ENCODE measurements around the gene RGS6.

The RGS6 gene

GRCh38 chr14:72583316-72584272, 651.4 kb downstream of the RGS6 start:
- Histone ChIP-seq H3K4me3 (ENCODE audit: low read depth, low read length) (no peak overlapping the region), H3K36me3 (replicated peaks) (no peaks in the 10 kb centered on the region), H3K27ac (no peak overlapping the region), H3K27me3 (replicated peaks) (no peaks in the 10 kb centered on the region)
- no peak for DNase-seq
- in situ Hi-C loops (cut with HindIII; ENCODE audit: low pct_ligation_motif_present, low sequenced_read_pairs), result no loop called here
- TF ChIP-seq, protein P1, sequence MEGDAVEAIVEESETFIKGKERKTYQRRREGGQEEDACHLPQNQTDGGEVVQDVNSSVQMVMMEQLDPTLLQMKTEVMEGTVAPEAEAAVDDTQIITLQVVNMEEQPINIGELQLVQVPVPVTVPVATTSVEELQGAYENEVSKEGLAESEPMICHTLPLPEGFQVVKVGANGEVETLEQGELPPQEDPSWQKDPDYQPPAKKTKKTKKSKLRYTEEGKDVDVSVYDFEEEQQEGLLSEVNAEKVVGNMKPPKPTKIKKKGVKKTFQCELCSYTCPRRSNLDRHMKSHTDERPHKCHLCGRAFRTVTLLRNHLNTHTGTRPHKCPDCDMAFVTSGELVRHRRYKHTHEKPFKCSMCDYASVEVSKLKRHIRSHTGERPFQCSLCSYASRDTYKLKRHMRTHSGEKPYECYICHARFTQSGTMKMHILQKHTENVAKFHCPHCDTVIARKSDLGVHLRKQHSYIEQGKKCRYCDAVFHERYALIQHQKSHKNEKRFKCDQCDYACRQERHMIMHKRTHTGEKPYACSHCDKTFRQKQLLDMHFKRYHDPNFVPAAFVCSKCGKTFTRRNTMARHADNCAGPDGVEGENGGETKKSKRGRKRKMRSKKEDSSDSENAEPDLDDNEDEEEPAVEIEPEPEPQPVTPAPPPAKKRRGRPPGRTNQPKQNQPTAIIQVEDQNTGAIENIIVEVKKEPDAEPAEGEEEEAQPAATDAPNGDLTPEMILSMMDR (IDR thresholded peaks at IDR 0.05; ENCODE audit: low read depth, low read length, missing control alignments), result no peak

- DNase-seq, result no peak
- H3K36me3 ChIP-seq (replicated peaks), result no peaks in the 10 kb centered on the region
- TF ChIP-seq, protein P1 (IDR thresholded peaks at IDR 0.05; ENCODE audit: low read depth, low read length, missing control alignments), result no peak
- no peak overlapping the region for H3K27ac ChIP-seq
- H3K27me3 ChIP-seq (replicated peaks), result no peaks in the 10 kb centered on the region
- in situ Hi-C loops (cut with HindIII; ENCODE audit: low pct_ligation_motif_present, low sequenced_read_pairs), result no loop called here
- H3K4me3 ChIP-seq (ENCODE audit: low read depth, low read length), result no peak overlapping the region
These were observed 656.3 kb downstream of the RGS6 start for GRCh38 chr14:72588521-72588920.

- Histone ChIP-seq H3K36me3 (replicated peaks) (no peaks in the 10 kb centered on the region), H3K27me3 (replicated peaks) (no peaks in the 10 kb centered on the region), H3K4me3 (ENCODE audit: low read depth, low read length) (no peak overlapping the region), H3K27ac (no peak overlapping the region)
- DNase-seq, result no peak
- TF ChIP-seq, protein P1 (IDR thresholded peaks at IDR 0.05; ENCODE audit: low read depth, low read length, missing control alignments), result no peak
- in situ Hi-C loops (cut with HindIII; ENCODE audit: low pct_ligation_motif_present, low sequenced_read_pairs), result no loop called here
These were observed 657.4 kb downstream of the RGS6 start for GRCh38 chr14:72589652-72590051.

- DNase-seq, result no peak
- TF ChIP-seq, protein P1 (IDR thresholded peaks at IDR 0.05; ENCODE audit: low read depth, low read length, missing control alignments), result no peak
- in situ Hi-C loops (cut with HindIII; ENCODE audit: low pct_ligation_motif_present, low sequenced_read_pairs), result no loop called here
- Histone ChIP-seq H3K4me3 (ENCODE audit: low read depth, low read length) (no peak overlapping the region), H3K36me3 (replicated peaks) (no peaks in the 10 kb centered on the region), H3K27ac (no peak overlapping the region), H3K27me3 (replicated peaks) (no peaks in the 10 kb centered on the region)
These were observed 658.3 kb downstream of the RGS6 start for GRCh38 chr14:72590577-72590976.

GRCh38 chr14:72591391-72591790, 659.2 kb downstream of the RGS6 start:
- no peak overlapping the region for H3K4me3 ChIP-seq (ENCODE audit: low read depth, low read length)
- no peaks in the 10 kb centered on the region for H3K27me3 ChIP-seq (replicated peaks)
- TF ChIP-seq, protein P1 (IDR thresholded peaks at IDR 0.05; ENCODE audit: low read depth, low read length, missing control alignments), result no peak
- no peak overlapping the region for H3K27ac ChIP-seq
- in situ Hi-C loops (cut with HindIII; ENCODE audit: low pct_ligation_motif_present, low sequenced_read_pairs), result no loop called here
- no peaks in the 10 kb centered on the region for H3K36me3 ChIP-seq (replicated peaks)
- no peak for DNase-seq

All from brain microvascular endothelial cell (primary cell).